Measurements from ENCODE around the gene SLC25A2.

DNA sequence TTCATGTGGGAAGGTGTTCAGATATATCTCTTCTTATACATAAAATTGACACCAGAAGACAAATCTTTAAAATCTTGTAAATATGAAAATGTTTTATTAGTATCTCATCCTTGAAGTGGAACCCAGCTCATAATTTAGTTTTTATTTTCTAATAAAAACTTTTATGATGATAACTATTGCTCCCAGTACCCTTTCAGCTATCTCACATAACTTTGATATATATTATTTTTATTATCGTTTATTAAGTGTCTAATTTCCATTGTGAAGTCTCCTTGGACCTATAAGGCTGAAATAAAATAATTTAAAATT lies 42.7 kb downstream of the SLC25A2 start:
- TF ChIP-seq, protein P1, sequence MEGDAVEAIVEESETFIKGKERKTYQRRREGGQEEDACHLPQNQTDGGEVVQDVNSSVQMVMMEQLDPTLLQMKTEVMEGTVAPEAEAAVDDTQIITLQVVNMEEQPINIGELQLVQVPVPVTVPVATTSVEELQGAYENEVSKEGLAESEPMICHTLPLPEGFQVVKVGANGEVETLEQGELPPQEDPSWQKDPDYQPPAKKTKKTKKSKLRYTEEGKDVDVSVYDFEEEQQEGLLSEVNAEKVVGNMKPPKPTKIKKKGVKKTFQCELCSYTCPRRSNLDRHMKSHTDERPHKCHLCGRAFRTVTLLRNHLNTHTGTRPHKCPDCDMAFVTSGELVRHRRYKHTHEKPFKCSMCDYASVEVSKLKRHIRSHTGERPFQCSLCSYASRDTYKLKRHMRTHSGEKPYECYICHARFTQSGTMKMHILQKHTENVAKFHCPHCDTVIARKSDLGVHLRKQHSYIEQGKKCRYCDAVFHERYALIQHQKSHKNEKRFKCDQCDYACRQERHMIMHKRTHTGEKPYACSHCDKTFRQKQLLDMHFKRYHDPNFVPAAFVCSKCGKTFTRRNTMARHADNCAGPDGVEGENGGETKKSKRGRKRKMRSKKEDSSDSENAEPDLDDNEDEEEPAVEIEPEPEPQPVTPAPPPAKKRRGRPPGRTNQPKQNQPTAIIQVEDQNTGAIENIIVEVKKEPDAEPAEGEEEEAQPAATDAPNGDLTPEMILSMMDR (conservative IDR thresholded peaks at IDR 0.05; ENCODE audit: low read length) = no peak
- TF ChIP-seq EZH2phosphoT487 (IDR thresholded peaks at IDR 0.05; ENCODE audit: borderline replicate concordance) = no peak

Data from Loucy (cell line).